Heart right ventricle (tissue), 16 donors: ENCODE results near the gene FAM124B. TPM values are rescaled to one million over a fixed set of nuclear protein-coding genes. Genes with fewer than 3 reads are reported as not detected.

Source experiments
- ATAC-seq, 8 donors: fragments of 200-7000 bp; cut with Tn5 transposase; one replicate each; pipeline ENCODE4 v1.9.1; 2020; ENCODE audit warnings: mild to moderate bottlenecking in 8 of 8, moderate library complexity in 8 of 8, moderate number of reproducible peaks in 1 of 8
- DNase-seq, 2 donors: peaks; one replicate each; pipeline ENCODE4 v3.0.0-alpha.2; 2020
- H3K27ac ChIP-seq, 10 donors: fragments of 200-600 bp; sonication (generic) in 2 of 10; one replicate each; pipeline versions ENCODE4 v1.5.0 to v1.8.0; 2020 to 2022; ENCODE audit warnings: mild to moderate bottlenecking in 3 of 10
- H3K27me3 ChIP-seq, 7 donors: fragments of 200-600 bp; one replicate each; pipeline ENCODE4 v1.8.0; 2021 to 2022; ENCODE audit warnings: mild to moderate bottlenecking in 2 of 7
- H3K36me3 ChIP-seq, 9 donors: fragments of 200-600 bp; sonication (generic) in 1 of 9; one replicate each; pipeline versions ENCODE4 v1.5.0 to v1.8.0; 2020 to 2022; ENCODE audit warnings: mild to moderate bottlenecking in 2 of 9
- H3K4me1 ChIP-seq, 9 donors: fragments of 200-600 bp; sonication (generic) in 1 of 9; one replicate each; pipeline versions ENCODE4 v1.5.0 to v1.8.0; 2020 to 2022; ENCODE audit warnings: mild to moderate bottlenecking in 4 of 9
- H3K4me3 ChIP-seq, 10 donors: fragments of 200-600 bp; sonication (generic) in 2 of 10; one replicate each; pipeline versions ENCODE4 v1.5.0 to v1.8.0; 2020 to 2022; ENCODE audit warnings: mild to moderate bottlenecking in 7 of 10, moderate library complexity in 2 of 10
- H3K9me3 ChIP-seq, 11 donors: fragments of 200-600 bp in 10 of 11; sonication (generic) in 2 of 11; one replicate each; pipeline versions ENCODE4 v1.5.0 to v1.8.0; 2013 to 2022; ENCODE audit warnings: mild to moderate bottlenecking in 2 of 11, control low read depth in 1 of 11, moderate library complexity in 1 of 11
- CTCF ChIP-seq, 9 donors: fragments of 200-600 bp; sonication (generic) in 2 of 9; IDR thresholded peaks; one replicate each; pipeline versions ENCODE4 v1.5.0 to v1.8.0; 2021 to 2022; ENCODE audit warnings: antibody characterized with exemption in 9 of 9, mild to moderate bottlenecking in 5 of 9, moderate library complexity in 1 of 9
- WGBS, 2 donors: extraction: QIAGEN DNeasy Blood & Tissue Kit; methylation state at CpG; one replicate each; pipeline ENCODE4 v1.1.7; 2013; ENCODE audit warnings: inconsistent platforms in 1 of 2; 5-methylcytosine and 5-hydroxymethylcytosine counted together
- intact Hi-C, 10 donors: fragments of 100-400 bp; cut with DNase I; formaldehyde crosslinking; loops; one replicate each; pipeline versions ENCODE4 v1.11.1 to v1.14.2; 2022
- polyA plus RNA-seq, 2 donors: library from polyadenylated mRNA; stranded (reverse); fragments of 200-250 nt; gene quantifications; one replicate each; pipeline ENCODE4 v1.2.3, GENCODE V29; 2013
- total RNA-seq, 10 donors: library from RNA; stranded (reverse); fragmentation: NEBNext Ultra II Directional in 3 of 10; extraction: Animal tissue kit (Norgen Biotek cat#: 25700) in 3 of 10; gene quantifications; one replicate each; pipeline versions ENCODE4 v1.2.1 to v1.2.4, GENCODE V29; 2021 to 2023
- donor health status: Arrhythmogenic right ventricular cardiomyopathy.
- donor health status: ischemic (EF 13 %, LVEDD 7.1; RV severe dilation, severe dysfunction).
- donor health status: healthy with polysubstance abuse.
- donor health status: DM: no; HTN: yes; CAD: no.
- donor health status: DM: no; HTN: no; CAD: no.
- donor health status: ischemic (EF 25% LVEDD 6.9; RV normal size, moderate dysfunction).
- donor health status: ischemic (EF 25% LVEDD 5.7; RV mildly dilated, moderate dysfunction).
- donor health status: healthy.
- donor health status: DM: yes; HTN: yes; CAD: no.
- donor health status: Ischemic cardiomyopathy.
- donor health status: ischemic (EF 35%, LVEDD 5.7; RV mildly dilated, moderate dysfunction).
- donor health status: nonischemic (EF 11% LVEDD 7.7; RV severe dilation, severe dysfunction).
- donor health status: DM: yes; HTN: yes; CAD: no.
- donor health status: PGD.
- donor health status: ischemic (EF 29% LVEDD 5.4; RV normal size, mild dysfunction).
- donor health status: nonischemic (EF 23%, LVEDD 6.1; RV moderate dilation, normal function).

The FAM124B gene
- total and polyA plus RNA-seq, 12 donors, result 0.62 to 3.9 (median 1.7) TPM

GRCh38 chr2:224365331-224365730 is 36.6 kb downstream of the FAM124B start:
- Histone ChIP-seq H3K27ac (no peak overlapping the region), H3K4me1 (peaks cover 0 to 4% (median 0%) of the 10 kb centered on the region in 9 donors), H3K4me3 (no peak overlapping the region), H3K9me3 (no peaks in the 10 kb centered on the region), H3K36me3 (no peaks in the 10 kb centered on the region), H3K27me3 (no peaks in the 10 kb centered on the region)
- DNase-seq (no peak), ATAC-seq (no peak)
- intact Hi-C loops, result loop anchor here in 6 of 10 donors (5.0 to 10.0 kb wide), 5 partner anchors 37 to 409 kb away; partner anchors contain the start of gene FAM124B (in 1 of the 6)
- 93 to 95% methylated on average over 9 of the region's 9 CpGs for WGBS, 2 donors
- no peak for TF ChIP-seq CTCF (IDR thresholded peaks at IDR 0.05)

- intact Hi-C loops, result loop anchor here in 6 of 10 donors (5.0 to 10.0 kb wide), 4 partner anchors 79 to 412 kb away; no protein-coding TSS in a partner anchor
- no peak for TF ChIP-seq CTCF (IDR thresholded peaks at IDR 0.05)
- DNase-seq, result no peak
- no peaks in the 10 kb centered on the region for H3K4me1 ChIP-seq
- no peak overlapping the region for H3K27ac ChIP-seq
- H3K9me3 ChIP-seq, result no peaks in the 10 kb centered on the region
- no peaks in the 10 kb centered on the region for H3K27me3 ChIP-seq
- no peak overlapping the region for H3K4me3 ChIP-seq
- no peaks in the 10 kb centered on the region for H3K36me3 ChIP-seq
- 92% methylated on average over 3 of the region's 3 CpGs for WGBS, 2 donors
- no peak for ATAC-seq
These were observed 38.6 kb downstream of the FAM124B start for GRCh38 chr2:224363281-224363680.

GRCh38 chr2:224362094-224362493 is 39.8 kb downstream of the FAM124B start:
- Histone ChIP-seq H3K36me3 (no peaks in the 10 kb centered on the region), H3K27ac (no peak overlapping the region), H3K9me3 (no peaks in the 10 kb centered on the region), H3K4me1 (no peaks in the 10 kb centered on the region), H3K4me3 (no peak overlapping the region), H3K27me3 (no peaks in the 10 kb centered on the region)
- WGBS, 2 donors, result 71 to 82% methylated on average over 1 of the region's 1 CpG
- no peak for ATAC-seq
- no peak for DNase-seq
- no peak for TF ChIP-seq CTCF (IDR thresholded peaks at IDR 0.05)
- intact Hi-C loops, result loop anchor here in 6 of 10 donors (5.0 to 10.0 kb wide), 4 partner anchors 80 to 413 kb away; no protein-coding TSS in a partner anchor

GRCh38 chr2:224360801-224361251 is 41.1 kb downstream of the FAM124B start:
- intact Hi-C loops, result loop anchor here in 6 of 10 donors (5.0 to 10.0 kb wide), 4 partner anchors 81 to 414 kb away; no protein-coding TSS in a partner anchor
- Histone ChIP-seq H3K9me3 (no peaks in the 10 kb centered on the region), H3K27ac (no peak overlapping the region), H3K4me1 (no peaks in the 10 kb centered on the region), H3K4me3 (no peak overlapping the region), H3K36me3 (no peaks in the 10 kb centered on the region), H3K27me3 (no peaks in the 10 kb centered on the region)
- TF ChIP-seq CTCF (IDR thresholded peaks at IDR 0.05), result no peak
- WGBS, 2 donors, result 80 to 81% methylated on average over 3 of the region's 3 CpGs
- DNase-seq (no peak), ATAC-seq (no peak)
